GM18505 (cell line): ENCODE results near the gene MAGIX.
"Not testable (repeated sequence)": the region's sequence is repeated elsewhere in the genome, so short reads cannot be mapped to it uniquely, and the experiment has no call there.

ENCODE experiments used
- ATAC-seq: cut with Tn5 transposase; IDR thresholded peaks from one replicate; pipeline ENCODE4 v1.9.1; 2021; ENCODE audit not compliant: unreplicated experiment
- POLR2A ChIP-seq: IDR thresholded peaks from 4 replicates; pipeline ENCODE4 v1.6.1; 2011; ENCODE audit warnings: borderline replicate concordance; ENCODE audit not compliant: insufficient read depth, insufficient read length; ENCODE audit errors: extremely low read depth

Gene MAGIX

GRCh38 chrX:49162620-49163019, at the start of gene MAGIX:
MAGIX (plus strand) TSS chrX:49162758; CDS start chrX:49162890, 132 bp downstream.
- no peak for TF ChIP-seq POLR2A
- no peak for ATAC-seq

GRCh38 chrX:49116076-49116475, 46.5 kb upstream of the MAGIX start:
- TF ChIP-seq POLR2A = no peak
- ATAC-seq = no peak

GRCh38 chrX:49116716-49117115, 45.8 kb upstream of the MAGIX start:
- no peak for TF ChIP-seq POLR2A
- ATAC-seq = no peak

- TF ChIP-seq POLR2A = no peak
- ATAC-seq = no peak
Measured at GRCh38 chrX:49117581-49117980, 45.0 kb upstream of the MAGIX start.

- ATAC-seq = no peak
Measured at GRCh38 chrX:49120091-49120490, 42.5 kb upstream of the MAGIX start.

GRCh38 chrX:49122499-49122898, 40.1 kb upstream of the MAGIX start:
- no peak for ATAC-seq
- no peak for TF ChIP-seq POLR2A

More at GRCh38 chrX:49120091-49120490, 42.5 kb upstream of the MAGIX start:
- TF ChIP-seq POLR2A = no peak

GRCh38 chrX:49127742-49128258, 34.8 kb upstream of the MAGIX start:
- not testable (repeated sequence) for ATAC-seq

GRCh38 chrX:49129427-49129826, 33.1 kb upstream of the MAGIX start:
- no peak for ATAC-seq
- no peak for TF ChIP-seq POLR2A

- ATAC-seq = not testable (repeated sequence)
Measured at GRCh38 chrX:49132275-49132674, 30.3 kb upstream of the MAGIX start.

GRCh38 chrX:49133759-49134158, 28.8 kb upstream of the MAGIX start:
- TF ChIP-seq POLR2A = no peak
- ATAC-seq = no peak

GRCh38 chrX:49137492-49137891, 25.1 kb upstream of the MAGIX start:
- no peak for ATAC-seq
- TF ChIP-seq POLR2A = no peak

- no peak for TF ChIP-seq POLR2A
Measured at GRCh38 chrX:49139713-49140112, 22.8 kb upstream of the MAGIX start.

GRCh38 chrX:49142264-49142663, 20.3 kb upstream of the MAGIX start:
- ATAC-seq = not testable (repeated sequence)

More at GRCh38 chrX:49139713-49140112, 22.8 kb upstream of the MAGIX start:
- ATAC-seq = no peak

- ATAC-seq = not testable (repeated sequence)
Measured at GRCh38 chrX:49143154-49143553, 19.4 kb upstream of the MAGIX start.

GRCh38 chrX:49147282-49147681, 15.3 kb upstream of the MAGIX start:
- ATAC-seq = no peak
- no peak for TF ChIP-seq POLR2A
